ENCODE results near the gene CD48.

CD48 gene

DNA sequence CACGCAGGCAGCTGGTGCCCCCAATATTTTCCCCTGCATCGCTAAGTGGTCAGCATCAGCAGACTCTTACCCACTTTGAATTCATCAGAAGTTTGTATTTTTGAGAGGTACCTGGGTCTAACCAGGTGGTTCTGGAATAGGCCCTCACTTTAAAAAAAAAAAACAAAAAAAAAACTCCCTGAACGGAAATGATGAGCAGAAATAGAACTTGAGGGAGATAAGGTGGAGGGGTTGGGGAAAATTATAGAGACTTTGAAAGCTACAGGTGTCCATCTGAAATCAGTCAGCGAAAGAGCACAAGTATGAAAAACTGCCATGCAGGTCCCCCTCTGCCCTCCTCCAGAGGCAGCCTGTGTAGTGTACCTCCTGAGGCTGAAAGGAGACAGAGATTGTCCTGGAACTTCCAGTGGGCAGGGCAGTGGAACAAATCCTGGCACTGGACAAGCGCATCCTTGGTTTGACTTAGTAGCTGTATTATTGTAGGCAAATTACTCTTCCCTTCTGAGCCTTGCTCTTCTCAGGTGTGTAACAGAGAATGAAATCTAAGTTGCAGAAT, 28.6 kb upstream of the CD48 start:
- Histone ChIP-seq H3K4me3 (ENCODE audit: low read depth in 1 of 2, low read length in 2 of 2) (no peak overlapping the region), H3K27ac (ENCODE audit: low read length) (no peak overlapping the region), H3K4me1 (ENCODE audit: insufficient read depth, low read length) (no peaks in the 10 kb centered on the region), H3K4me2 (ENCODE audit: insufficient read depth, low read length) (no peak overlapping the region), H3K27me3 (ENCODE audit: insufficient read depth, low read length, poor library complexity) (no peaks in the 10 kb centered on the region), H3K79me2 (ENCODE audit: insufficient read depth, low read length) (no peaks in the 10 kb centered on the region), H4K20me1 (ENCODE audit: insufficient read depth, low read length) (no peaks in the 10 kb centered on the region), H3K9me3 (ENCODE audit: insufficient read depth, low read length, severe bottlenecking) (no peaks in the 10 kb centered on the region), H3K9ac (ENCODE audit: low read depth, low read length) (no peak overlapping the region), H2AFZ (ENCODE audit: low read depth, low read length) (no peak overlapping the region), H3K36me3 (ENCODE audit: insufficient read depth, low read length) (no peaks in the 10 kb centered on the region)
- no peak for TF ChIP-seq CTCF (IDR thresholded peaks at IDR 0.05; ENCODE audit: borderline replicate concordance, extremely low read depth, low read length, poor library complexity, severe bottlenecking)
- no peak for TF ChIP-seq EZH2 (IDR thresholded peaks at IDR 0.05; ENCODE audit: borderline replicate concordance, low read depth, low read length, severe bottlenecking)
- DNase-seq (no peak), ATAC-seq (ENCODE audit: insufficient read depth, low read depth) (no peak)

DNA sequence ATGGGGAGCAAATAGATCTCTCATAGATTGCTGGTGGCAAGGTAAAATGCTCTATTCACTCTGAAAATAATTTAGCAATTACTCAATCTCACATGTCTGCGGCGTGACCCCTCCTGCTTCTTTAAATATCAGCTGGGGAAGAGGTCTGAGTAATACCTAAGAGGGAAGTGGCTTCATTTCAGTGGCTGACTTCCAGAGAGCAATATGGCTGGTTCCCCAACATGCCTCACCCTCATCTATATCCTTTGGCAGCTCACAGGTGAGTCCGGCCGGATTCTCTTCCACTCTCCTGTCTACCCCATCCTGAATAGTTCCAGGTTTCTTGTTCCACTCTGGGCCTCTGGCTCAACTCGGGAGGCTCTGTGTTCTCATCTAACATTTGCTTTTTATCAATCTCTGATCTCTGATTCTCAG, 27.5 kb upstream of the CD48 start, which contains the start of gene SLAMF7:
Gene SLAMF7, plus strand, starts transcription at position 150 of the 414 bp plus-strand sequence. Its CDS starts 55 bp downstream, at position 205.
- Histone ChIP-seq H3K9me3 (ENCODE audit: insufficient read depth, low read length, severe bottlenecking) (no peaks in the 10 kb centered on the region), H3K79me2 (ENCODE audit: insufficient read depth, low read length) (no peaks in the 10 kb centered on the region), H3K4me3 (ENCODE audit: low read depth in 1 of 2, low read length in 2 of 2) (no peak within 1 kb of the TSS), H3K4me1 (ENCODE audit: insufficient read depth, low read length) (peaks cover 2% of the 10 kb centered on the region), H3K27me3 (ENCODE audit: insufficient read depth, low read length, poor library complexity) (no peaks in the 10 kb centered on the region), H3K27ac (ENCODE audit: low read length) (no peak within 1 kb of the TSS), H3K9ac (ENCODE audit: low read depth, low read length) (no peak within 1 kb of the TSS), H2AFZ (ENCODE audit: low read depth, low read length) (no peak within 1 kb of the TSS), H3K4me2 (ENCODE audit: insufficient read depth, low read length) (no peak within 1 kb of the TSS), H4K20me1 (ENCODE audit: insufficient read depth, low read length) (no peaks in the 10 kb centered on the region), H3K36me3 (ENCODE audit: insufficient read depth, low read length) (no peaks in the 10 kb centered on the region)
- TF ChIP-seq CTCF (IDR thresholded peaks at IDR 0.05; ENCODE audit: borderline replicate concordance, extremely low read depth, low read length, poor library complexity, severe bottlenecking) (no peak), EZH2 (IDR thresholded peaks at IDR 0.05; ENCODE audit: borderline replicate concordance, low read depth, low read length, severe bottlenecking) (no peak)
- no peak for ATAC-seq (ENCODE audit: insufficient read depth, low read depth)
- no peak for DNase-seq

GRCh38 chr1:160738271-160738670, 26.6 kb upstream of the CD48 start:
- Histone ChIP-seq H4K20me1 (ENCODE audit: insufficient read depth, low read length) (no peaks in the 10 kb centered on the region), H3K36me3 (ENCODE audit: insufficient read depth, low read length) (no peaks in the 10 kb centered on the region), H3K79me2 (ENCODE audit: insufficient read depth, low read length) (no peaks in the 10 kb centered on the region), H3K27ac (ENCODE audit: low read length) (no peak overlapping the region), H3K9ac (ENCODE audit: low read depth, low read length) (no peak overlapping the region), H3K27me3 (ENCODE audit: insufficient read depth, low read length, poor library complexity) (no peaks in the 10 kb centered on the region), H3K4me3 (ENCODE audit: low read depth in 1 of 2, low read length in 2 of 2) (no peak overlapping the region), H2AFZ (ENCODE audit: low read depth, low read length) (no peak overlapping the region), H3K4me2 (ENCODE audit: insufficient read depth, low read length) (no peak overlapping the region), H3K9me3 (ENCODE audit: insufficient read depth, low read length, severe bottlenecking) (no peaks in the 10 kb centered on the region), H3K4me1 (ENCODE audit: insufficient read depth, low read length) (peaks cover 9% of the 10 kb centered on the region)
- no peak for ATAC-seq (ENCODE audit: insufficient read depth, low read depth)
- no peak for DNase-seq
- TF ChIP-seq EZH2 (IDR thresholded peaks at IDR 0.05; ENCODE audit: borderline replicate concordance, low read depth, low read length, severe bottlenecking) (no peak), CTCF (IDR thresholded peaks at IDR 0.05; ENCODE audit: borderline replicate concordance, extremely low read depth, low read length, poor library complexity, severe bottlenecking) (no peak)

Measured in DND-41 (cell line).